Muscle layer of colon (tissue), 2 donors: ENCODE results near the gene CREB3.

ENCODE experiments used
- H3K27ac ChIP-seq: one replicate; pipeline ENCODE4 v1.7.0; 2013; ENCODE audit warnings: low read depth, mild to moderate bottlenecking, low read length, moderate library complexity
- H3K27me3 ChIP-seq, 2 donors: one replicate each; pipeline ENCODE4 v1.7.0; 2013; ENCODE audit warnings: low read length in 2 of 2, mild to moderate bottlenecking in 2 of 2; ENCODE audit not compliant: insufficient read depth in 2 of 2, control insufficient read depth in 1 of 2
- H3K36me3 ChIP-seq: one replicate; pipeline ENCODE4 v1.7.0; 2013; ENCODE audit warnings: mild to moderate bottlenecking, low read length; ENCODE audit not compliant: insufficient read depth
- H3K4me1 ChIP-seq: one replicate; pipeline ENCODE4 v1.7.0; 2013; ENCODE audit warnings: mild to moderate bottlenecking, low read length; ENCODE audit not compliant: insufficient read depth
- H3K4me3 ChIP-seq, 2 donors: one replicate each; pipeline ENCODE4 v1.7.0; 2013; ENCODE audit warnings: low read length in 2 of 2, low read depth in 1 of 2, mild to moderate bottlenecking in 1 of 2, moderate library complexity in 1 of 2
- H3K9ac ChIP-seq: one replicate; pipeline ENCODE4 v1.7.0; 2013; ENCODE audit warnings: low read length
- H3K9me3 ChIP-seq: one replicate; pipeline ENCODE4 v1.7.0; 2013; ENCODE audit warnings: mild to moderate bottlenecking, low read length
- donor health status: abdominal sarcoma.
- donor health status: Adenocarcinoma of cecum.

CREB3 gene, protein sequence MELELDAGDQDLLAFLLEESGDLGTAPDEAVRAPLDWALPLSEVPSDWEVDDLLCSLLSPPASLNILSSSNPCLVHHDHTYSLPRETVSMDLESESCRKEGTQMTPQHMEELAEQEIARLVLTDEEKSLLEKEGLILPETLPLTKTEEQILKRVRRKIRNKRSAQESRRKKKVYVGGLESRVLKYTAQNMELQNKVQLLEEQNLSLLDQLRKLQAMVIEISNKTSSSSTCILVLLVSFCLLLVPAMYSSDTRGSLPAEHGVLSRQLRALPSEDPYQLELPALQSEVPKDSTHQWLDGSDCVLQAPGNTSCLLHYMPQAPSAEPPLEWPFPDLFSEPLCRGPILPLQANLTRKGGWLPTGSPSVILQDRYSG

DNA sequence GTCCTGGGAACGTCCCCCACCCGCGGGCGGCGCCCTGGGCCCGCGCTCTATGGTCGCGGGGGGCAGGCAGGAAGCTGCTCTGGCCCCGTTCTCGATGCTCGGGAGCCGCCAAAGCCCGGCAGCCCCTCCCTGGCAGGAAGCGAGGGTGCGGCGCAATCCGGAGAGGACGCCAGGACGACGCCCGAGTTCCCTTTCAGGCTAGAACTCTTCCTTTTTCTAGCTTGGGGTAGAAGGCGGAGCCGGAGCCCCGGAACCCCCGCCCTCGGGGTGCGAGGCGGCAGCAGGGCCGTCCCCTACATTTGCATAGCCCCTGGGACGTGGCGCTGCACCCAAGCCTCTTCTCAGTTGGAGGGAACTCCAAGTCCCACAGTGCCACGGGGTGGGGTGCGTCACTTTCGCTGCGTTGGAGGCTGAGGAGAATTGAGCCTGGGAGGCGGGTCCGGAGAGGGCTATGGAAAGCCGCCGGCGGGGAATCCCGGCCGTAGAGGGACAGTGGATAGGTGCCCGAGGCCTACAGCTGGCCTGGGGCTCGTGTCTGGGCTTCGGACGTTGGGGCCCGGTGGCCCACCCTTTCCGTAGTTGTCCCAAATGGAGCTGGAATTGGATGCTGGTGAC is at the start of gene CREB3, which contains the start of gene TLN1:
TSS of gene CREB3 (plus strand) at position 482 of the 615 bp plus-strand sequence. CDS start at position 589, 107 bp downstream.
TSS of gene TLN1 (minus strand) at position 11 of the 615 bp plus-strand sequence. CDS start 6,501 bp downstream, outside the sequence.
- Histone ChIP-seq H3K36me3 (peaks cover 31% of the 10 kb centered on the region), H3K9me3 (no peaks in the 10 kb centered on the region), H3K27me3 (no peaks in the 10 kb centered on the region), H3K4me1 (peaks cover 56% of the 10 kb centered on the region), H3K9ac (peak within 1 kb of the TSS; percentile 99), H3K4me3 (peak within 1 kb of the TSS; percentile 60 to 92), H3K27ac (peak within 1 kb of the TSS; percentile 95)

DNA sequence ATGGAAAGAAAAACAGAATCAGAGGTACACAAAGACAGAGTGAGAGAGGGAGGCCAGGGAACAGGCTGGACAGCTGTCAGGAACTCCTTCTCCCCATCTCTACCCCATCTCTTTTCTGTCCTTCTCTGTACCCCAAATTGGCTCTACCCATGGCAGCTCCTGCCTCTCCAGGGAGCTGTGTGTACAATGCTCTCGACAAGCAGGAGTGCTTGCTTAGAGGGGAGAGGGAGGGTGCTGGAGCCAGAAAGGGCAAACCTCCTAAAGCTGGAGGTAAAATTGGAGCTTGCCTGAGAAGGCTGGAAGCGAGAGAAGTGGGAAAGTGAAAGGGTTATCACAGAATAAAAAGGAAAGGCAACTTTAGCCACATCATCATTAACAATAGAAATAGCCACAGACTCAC is 49.1 kb upstream of the CREB3 start:
- H3K4me3 ChIP-seq: peak overlapping the region in 1 of 2 donors; percentile 19
- H3K27me3 ChIP-seq: no peaks in the 10 kb centered on the region
- peak overlapping the region; percentile 98 for H3K27ac ChIP-seq
- no peaks in the 10 kb centered on the region for H3K9me3 ChIP-seq
- H3K9ac ChIP-seq: peak overlapping the region; percentile 77
- peaks cover 47% of the 10 kb centered on the region for H3K4me1 ChIP-seq
- peaks cover 68% of the 10 kb centered on the region for H3K36me3 ChIP-seq

DNA sequence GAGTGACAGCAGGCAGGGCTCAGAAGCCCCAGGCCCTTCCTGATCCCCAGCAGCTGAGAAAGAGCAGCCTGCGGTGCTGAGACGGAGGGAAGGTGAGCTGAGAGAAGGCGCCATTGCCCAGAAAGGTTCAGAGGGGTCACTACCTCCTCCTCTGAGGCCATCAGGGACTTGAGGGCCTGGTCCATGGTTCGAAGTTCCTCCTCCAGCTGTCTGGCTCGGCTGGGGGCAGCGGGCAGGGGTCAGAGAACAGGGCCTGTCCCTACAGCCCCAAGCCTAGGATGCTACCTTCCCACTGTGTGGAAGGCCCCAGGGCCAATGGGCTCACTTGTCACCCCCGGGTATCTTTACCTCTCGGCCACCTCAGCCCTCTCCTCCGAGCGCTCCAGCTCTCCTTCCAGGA is 47.5 kb upstream of the CREB3 start:
- H3K27ac ChIP-seq: peak overlapping the region; percentile 98
- no peaks in the 10 kb centered on the region for H3K9me3 ChIP-seq
- peaks cover 78% of the 10 kb centered on the region for H3K36me3 ChIP-seq
- H3K4me3 ChIP-seq: peak overlapping the region; percentile 48 to 75
- no peaks in the 10 kb centered on the region for H3K27me3 ChIP-seq
- H3K9ac ChIP-seq: peak overlapping the region; percentile 77
- H3K4me1 ChIP-seq: peaks cover 47% of the 10 kb centered on the region

DNA sequence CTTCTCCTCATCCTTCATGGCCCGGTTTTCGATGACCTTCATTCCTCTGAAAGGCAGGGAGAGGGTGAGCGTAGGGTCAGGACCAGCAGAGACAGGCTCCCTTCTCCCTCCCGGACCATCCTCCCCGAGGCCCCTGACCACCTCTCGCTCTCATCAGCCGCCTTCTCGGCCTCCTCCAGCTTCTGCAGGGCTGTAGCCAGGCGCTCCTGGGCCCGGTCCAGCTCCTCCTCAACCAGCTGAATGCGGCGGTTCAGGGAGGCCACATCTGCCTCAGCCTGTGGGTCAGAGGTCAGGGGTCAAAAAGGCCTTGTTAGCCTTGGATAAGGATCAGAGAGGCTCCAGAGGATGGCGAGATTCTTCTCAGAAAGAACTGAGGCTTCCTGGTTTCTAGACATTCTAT is 47.0 kb upstream of the CREB3 start:
- Histone ChIP-seq H3K27ac (peak overlapping the region; percentile 98), H3K36me3 (peaks cover 78% of the 10 kb centered on the region), H3K9me3 (no peaks in the 10 kb centered on the region), H3K4me3 (peak overlapping the region; percentile 48 to 75), H3K27me3 (no peaks in the 10 kb centered on the region), H3K4me1 (peaks cover 42% of the 10 kb centered on the region), H3K9ac (peak overlapping the region; percentile 77)

DNA sequence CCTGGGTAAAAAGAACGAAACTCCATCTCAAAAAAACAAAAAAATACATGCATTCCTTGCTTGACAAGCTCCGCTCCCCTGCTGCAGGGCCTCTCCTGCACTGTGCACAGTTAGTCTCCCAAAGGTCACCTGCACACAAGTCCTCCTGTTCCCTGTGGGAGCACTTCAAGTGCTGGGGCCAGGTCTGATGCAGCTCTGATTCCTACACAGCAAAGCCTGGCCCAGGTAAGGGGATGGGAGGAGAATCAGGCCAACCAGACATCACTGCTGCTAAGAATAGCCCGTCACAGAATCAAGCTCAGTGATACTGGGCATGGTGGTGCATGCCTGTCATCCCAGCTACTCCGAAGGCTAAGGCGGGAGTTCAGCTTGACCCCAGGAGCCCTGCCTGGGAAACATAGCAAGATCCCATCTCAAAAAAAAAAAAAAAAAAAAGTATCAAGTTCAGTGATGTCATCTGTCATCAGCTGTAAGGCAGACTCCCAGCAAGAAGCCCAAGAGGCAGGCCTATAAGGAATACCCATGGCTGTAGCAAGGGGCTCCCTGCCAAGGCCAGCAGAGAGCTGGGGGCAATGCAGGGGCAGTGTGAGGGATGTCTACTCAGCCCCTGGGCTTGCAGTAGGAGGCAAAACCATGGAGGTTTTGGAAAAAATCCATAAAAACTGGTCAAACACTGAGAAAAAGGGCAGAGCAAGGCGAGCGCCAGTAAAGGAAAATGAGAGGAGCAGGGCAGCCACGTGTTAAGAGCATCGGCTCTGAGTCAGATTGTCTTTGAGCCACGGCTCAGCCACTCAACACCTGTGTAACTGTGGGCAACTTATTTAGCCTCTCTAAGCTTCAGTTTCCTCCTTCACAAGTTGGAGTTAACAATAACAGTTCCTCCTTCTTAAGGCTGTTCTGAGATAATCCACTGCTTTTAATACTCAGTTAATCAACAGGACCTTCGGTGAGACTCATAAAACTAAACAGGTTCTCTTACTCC is 46.0 kb upstream of the CREB3 start:
- H3K27ac ChIP-seq: peak overlapping the region; percentile 98
- no peaks in the 10 kb centered on the region for H3K9me3 ChIP-seq
- H3K27me3 ChIP-seq: no peaks in the 10 kb centered on the region
- H3K9ac ChIP-seq: peak overlapping the region; percentile 95
- H3K36me3 ChIP-seq: peaks cover 78% of the 10 kb centered on the region
- H3K4me1 ChIP-seq: peaks cover 38% of the 10 kb centered on the region
- peak overlapping the region; percentile 75 to 99 for H3K4me3 ChIP-seq

DNA sequence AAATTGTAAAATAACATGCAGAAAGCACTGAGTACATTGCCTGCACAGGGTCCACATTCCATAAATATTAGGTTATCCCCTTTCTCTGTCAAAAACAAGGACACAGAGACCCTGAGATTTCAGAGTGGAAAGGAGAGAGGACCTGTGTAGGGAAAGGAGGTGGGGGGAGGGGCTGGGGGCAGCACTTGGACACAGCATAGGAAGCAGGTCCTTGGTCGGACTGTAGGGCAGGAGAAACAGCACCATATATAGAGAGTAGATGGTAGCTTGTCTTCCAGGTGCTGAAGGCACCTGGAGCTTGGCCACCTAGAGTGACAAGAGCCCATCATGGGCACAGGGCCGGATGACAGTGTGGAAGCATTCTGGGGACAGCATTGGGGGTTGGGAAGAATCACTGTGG is 45.2 kb upstream of the CREB3 start:
- Histone ChIP-seq H3K9ac (peak overlapping the region; percentile 95), H3K4me3 (peak overlapping the region; percentile 75 to 99), H3K27ac (peak overlapping the region; percentile 98), H3K9me3 (no peaks in the 10 kb centered on the region), H3K27me3 (no peaks in the 10 kb centered on the region), H3K4me1 (peaks cover 45% of the 10 kb centered on the region), H3K36me3 (peaks cover 70% of the 10 kb centered on the region)

DNA sequence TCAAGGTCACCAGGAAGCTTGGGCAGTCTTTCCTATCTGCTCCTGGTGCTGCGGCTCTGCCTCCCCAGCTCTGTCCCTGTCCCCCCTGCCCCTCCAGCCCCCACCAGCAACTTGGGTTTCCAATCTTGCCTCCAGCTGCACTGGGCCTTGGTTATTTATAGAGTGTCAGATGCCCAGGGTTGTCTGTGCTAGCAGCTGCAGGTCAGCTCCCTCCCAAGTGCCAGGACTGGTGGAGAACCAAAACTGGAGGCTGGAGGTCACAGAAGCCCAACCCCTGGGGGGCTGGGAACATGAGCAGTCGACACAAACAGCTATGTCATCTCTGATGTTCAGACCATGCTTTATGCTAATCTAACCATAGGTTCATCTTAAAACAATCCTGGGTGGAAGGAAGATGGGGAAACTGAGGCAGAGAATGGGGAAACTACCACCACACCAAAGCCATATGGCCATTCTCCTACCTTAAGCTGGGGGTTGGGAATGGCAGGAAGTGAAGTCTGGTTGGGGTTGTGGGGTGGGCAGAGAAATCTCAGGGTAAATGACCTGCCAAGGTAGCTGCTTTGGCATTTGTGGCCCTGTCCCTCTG is 44.4 kb upstream of the CREB3 start:
- Histone ChIP-seq H3K4me1 (peaks cover 39% of the 10 kb centered on the region), H3K27ac (peak overlapping the region; percentile 98), H3K36me3 (peaks cover 62% of the 10 kb centered on the region)

DNA sequence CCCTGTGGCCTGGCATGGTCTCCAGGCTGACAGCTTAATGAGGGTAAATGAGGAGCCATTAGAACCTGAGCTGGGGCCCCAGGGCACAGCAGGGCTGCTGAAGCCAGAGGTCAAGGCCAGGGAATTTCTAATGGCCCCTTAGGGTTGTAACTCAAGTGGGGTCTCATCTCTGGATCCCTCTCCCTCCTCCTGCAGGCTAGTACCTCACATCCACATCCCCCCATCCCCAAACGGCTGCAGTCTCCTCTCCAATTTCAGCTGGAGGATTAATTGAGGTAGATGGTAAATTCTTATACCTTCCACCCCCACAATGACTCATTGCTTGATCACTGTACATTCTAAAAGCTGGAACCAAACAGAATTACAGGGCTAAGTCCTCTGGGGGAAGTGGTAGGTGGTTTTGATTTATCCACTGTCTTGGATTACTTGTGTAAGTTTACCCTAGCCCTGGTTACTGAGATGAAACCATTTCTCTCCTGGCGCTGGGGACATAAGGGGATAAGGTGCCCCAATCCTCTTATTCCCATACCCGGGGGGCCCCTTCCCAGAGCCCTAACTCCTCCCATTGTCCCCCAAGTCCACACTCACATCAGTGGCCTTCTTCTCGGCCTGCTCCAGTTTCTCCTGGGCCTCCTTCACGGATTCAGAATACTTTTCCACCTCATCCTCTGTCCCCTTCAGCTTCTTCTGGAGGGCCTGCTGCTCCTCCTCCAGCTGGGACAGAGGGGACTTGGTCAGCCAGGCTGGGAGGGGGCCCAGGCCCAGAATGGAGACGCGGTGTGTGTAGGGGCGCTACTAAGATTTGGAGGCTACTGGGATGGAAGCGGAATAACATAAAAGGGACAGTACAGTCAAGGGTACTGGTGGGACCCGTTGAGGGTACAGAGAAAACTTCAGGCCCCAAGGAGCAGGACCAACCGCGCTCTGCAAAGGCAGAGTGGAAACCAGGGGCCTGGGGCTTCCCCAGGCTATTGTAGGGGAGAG is 43.6 kb upstream of the CREB3 start:
- peak overlapping the region; percentile 95 for H3K9ac ChIP-seq
- H3K4me1 ChIP-seq: peaks cover 31% of the 10 kb centered on the region
- peaks cover 54% of the 10 kb centered on the region for H3K36me3 ChIP-seq
- H3K27me3 ChIP-seq: no peaks in the 10 kb centered on the region
- peak overlapping the region; percentile 98 for H3K27ac ChIP-seq
- peak overlapping the region; percentile 75 to 99 for H3K4me3 ChIP-seq
- H3K9me3 ChIP-seq: no peaks in the 10 kb centered on the region

More for the DNA sequence above, 44.4 kb upstream of the CREB3 start:
- H3K9ac ChIP-seq: peak overlapping the region; percentile 95
- no peaks in the 10 kb centered on the region for H3K27me3 ChIP-seq
- peak overlapping the region; percentile 75 to 99 for H3K4me3 ChIP-seq
- no peaks in the 10 kb centered on the region for H3K9me3 ChIP-seq

DNA sequence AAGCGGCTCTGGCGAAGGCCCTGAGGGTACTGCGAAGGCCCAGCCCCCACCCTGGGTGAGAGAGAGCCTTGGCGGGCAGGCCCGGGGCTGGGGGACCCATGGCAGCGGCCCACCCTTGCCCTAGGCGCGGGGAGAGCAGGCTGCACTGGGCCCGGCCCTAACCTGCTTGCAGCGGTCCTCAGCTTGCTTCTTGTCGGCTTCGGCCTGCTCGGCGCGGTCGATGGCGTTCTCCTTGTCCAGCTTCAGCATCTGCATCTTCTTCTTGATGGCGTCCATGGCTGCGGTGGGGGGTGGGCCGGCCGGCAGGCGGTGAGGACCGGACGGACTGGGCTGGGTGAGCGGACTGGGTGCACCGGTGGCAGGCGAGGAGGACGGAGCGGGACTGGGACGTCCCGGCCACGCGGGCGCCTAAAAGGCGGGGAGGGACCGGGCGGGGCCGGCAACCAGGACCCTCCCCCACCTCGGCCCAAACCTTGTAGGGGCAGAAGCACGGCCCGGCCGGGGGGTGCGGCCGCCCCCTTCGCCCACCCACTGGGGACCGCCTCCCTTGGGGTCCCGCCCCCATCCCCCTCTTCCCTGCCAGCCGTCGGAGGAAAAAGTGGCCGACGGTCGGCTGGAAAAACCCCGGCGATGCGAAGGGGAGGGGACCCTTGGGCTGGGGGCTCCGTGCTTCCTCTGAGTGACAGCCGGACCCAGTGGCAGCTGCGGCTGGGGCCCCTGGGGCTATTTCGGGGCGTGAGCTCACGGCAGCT is 42.7 kb upstream of the CREB3 start, which contains the start of gene TPM2:
TSS of gene TPM2 (minus strand) at position 384 of the 752 bp plus-strand sequence. CDS start at position 276, 108 bp downstream.
- H3K4me1 ChIP-seq: peaks cover 24% of the 10 kb centered on the region
- no peaks in the 10 kb centered on the region for H3K9me3 ChIP-seq
- H3K4me3 ChIP-seq: peak within 1 kb of the TSS; percentile 75 to 99
- H3K36me3 ChIP-seq: peaks cover 46% of the 10 kb centered on the region
- H3K27me3 ChIP-seq: no peaks in the 10 kb centered on the region
- H3K27ac ChIP-seq: peak within 1 kb of the TSS; percentile 98
- peak within 1 kb of the TSS; percentile 95 for H3K9ac ChIP-seq
